Measurements from ENCODE around the gene COL4A1. TPM values are rescaled to one million over a fixed set of nuclear protein-coding genes. Genes with fewer than 3 reads are reported as not detected.

Gene COL4A1
- total RNA-seq, 1 experiment from 2014 or later = not detected

GRCh38 chr13:110270507-110270906 is 36.5 kb downstream of the COL4A1 start:
- H3K4me1 ChIP-seq (ENCODE audit: low read length) = no peaks in the 10 kb centered on the region
- no peaks in the 10 kb centered on the region for H3K79me2 ChIP-seq (ENCODE audit: low read length)
- no peaks in the 10 kb centered on the region for H3K9me3 ChIP-seq (ENCODE audit: low read length)
- H4K20me1 ChIP-seq (ENCODE audit: insufficient read depth, low read depth, low read length) = no peaks in the 10 kb centered on the region
- H2AFZ ChIP-seq (ENCODE audit: low read length) = no peak overlapping the region
- H3K4me3 ChIP-seq (ENCODE audit: low read length) = no peak overlapping the region
- H3K9ac ChIP-seq (ENCODE audit: low read length) = no peak overlapping the region
- no peaks in the 10 kb centered on the region for H3K36me3 ChIP-seq (ENCODE audit: insufficient read depth, low read length)
- no peak overlapping the region for H3K27ac ChIP-seq (ENCODE audit: low read length)
- H3K4me2 ChIP-seq (ENCODE audit: low read depth, low read length, poor library complexity, severe bottlenecking) = no peak overlapping the region
- H3K27me3 ChIP-seq (ENCODE audit: low read length) = no peaks in the 10 kb centered on the region
- DNase-seq = no peak
- no peaks in the 10 kb centered on the region for H3K9me2 ChIP-seq (replicated peaks; ENCODE audit: insufficient read depth, low read length)

DNA sequence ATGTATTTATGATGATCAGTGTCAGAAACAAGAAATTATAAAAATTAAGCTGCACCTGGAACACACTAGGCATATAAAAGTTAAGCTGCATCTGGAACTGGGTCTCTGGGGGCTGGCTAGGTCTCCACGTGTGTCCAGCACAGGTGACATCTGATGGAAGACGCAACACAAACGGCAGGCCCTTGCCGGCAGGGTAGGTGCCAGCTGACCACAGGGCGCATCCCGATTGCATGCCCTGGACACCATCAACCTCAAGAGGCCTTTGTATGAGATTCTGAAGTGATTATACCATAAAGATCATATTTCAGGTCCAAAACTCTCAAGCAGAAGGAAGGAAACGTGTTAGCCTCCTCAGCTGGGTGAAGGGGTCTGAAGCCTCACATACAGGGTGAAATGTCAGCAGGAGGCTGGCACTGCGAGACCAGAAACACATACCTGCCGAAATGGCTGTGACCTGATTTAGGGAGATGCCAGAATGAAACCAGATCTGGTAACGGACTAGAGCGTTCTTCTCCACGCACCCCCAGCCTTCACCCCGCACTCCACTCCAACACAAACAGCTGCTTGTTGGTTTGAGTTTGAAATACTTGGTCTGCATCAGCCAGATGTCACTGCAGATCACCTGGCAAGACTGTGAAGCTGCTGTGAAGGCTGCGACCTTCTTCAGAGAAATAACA is 37.3 kb downstream of the COL4A1 start:
- no peak for DNase-seq
- no peak overlapping the region for H3K4me3 ChIP-seq (ENCODE audit: low read length)

GRCh38 chr13:110268576-110269185 is 38.3 kb downstream of the COL4A1 start:
- Histone ChIP-seq H3K9ac (ENCODE audit: low read length) (no peak overlapping the region), H4K20me1 (ENCODE audit: insufficient read depth, low read depth, low read length) (no peaks in the 10 kb centered on the region), H3K4me3 (ENCODE audit: low read length) (no peak overlapping the region), H3K9me3 (ENCODE audit: low read length) (no peaks in the 10 kb centered on the region), H3K36me3 (ENCODE audit: insufficient read depth, low read length) (no peaks in the 10 kb centered on the region), H3K27ac (ENCODE audit: low read length) (no peak overlapping the region), H2AFZ (ENCODE audit: low read length) (no peak overlapping the region), H3K79me2 (ENCODE audit: low read length) (no peaks in the 10 kb centered on the region), H3K27me3 (ENCODE audit: low read length) (no peaks in the 10 kb centered on the region), H3K4me1 (ENCODE audit: low read length) (no peaks in the 10 kb centered on the region), H3K4me2 (ENCODE audit: low read depth, low read length, poor library complexity, severe bottlenecking) (no peak overlapping the region), H3K9me2 (replicated peaks; ENCODE audit: insufficient read depth, low read length) (no peaks in the 10 kb centered on the region)
- DNase-seq = no peak

More for the DNA sequence above, 37.3 kb downstream of the COL4A1 start:
- no peak overlapping the region for H2AFZ ChIP-seq (ENCODE audit: low read length)
- no peak overlapping the region for H3K9ac ChIP-seq (ENCODE audit: low read length)
- no peaks in the 10 kb centered on the region for H3K27me3 ChIP-seq (ENCODE audit: low read length)
- H3K9me2 ChIP-seq (replicated peaks; ENCODE audit: insufficient read depth, low read length) = no peaks in the 10 kb centered on the region
- H3K9me3 ChIP-seq (ENCODE audit: low read length) = no peaks in the 10 kb centered on the region
- no peaks in the 10 kb centered on the region for H3K36me3 ChIP-seq (ENCODE audit: insufficient read depth, low read length)
- H3K4me1 ChIP-seq (ENCODE audit: low read length) = no peaks in the 10 kb centered on the region
- no peak overlapping the region for H3K4me2 ChIP-seq (ENCODE audit: low read depth, low read length, poor library complexity, severe bottlenecking)
- H4K20me1 ChIP-seq (ENCODE audit: insufficient read depth, low read depth, low read length) = no peaks in the 10 kb centered on the region
- no peak overlapping the region for H3K27ac ChIP-seq (ENCODE audit: low read length)
- no peaks in the 10 kb centered on the region for H3K79me2 ChIP-seq (ENCODE audit: low read length)

DNA sequence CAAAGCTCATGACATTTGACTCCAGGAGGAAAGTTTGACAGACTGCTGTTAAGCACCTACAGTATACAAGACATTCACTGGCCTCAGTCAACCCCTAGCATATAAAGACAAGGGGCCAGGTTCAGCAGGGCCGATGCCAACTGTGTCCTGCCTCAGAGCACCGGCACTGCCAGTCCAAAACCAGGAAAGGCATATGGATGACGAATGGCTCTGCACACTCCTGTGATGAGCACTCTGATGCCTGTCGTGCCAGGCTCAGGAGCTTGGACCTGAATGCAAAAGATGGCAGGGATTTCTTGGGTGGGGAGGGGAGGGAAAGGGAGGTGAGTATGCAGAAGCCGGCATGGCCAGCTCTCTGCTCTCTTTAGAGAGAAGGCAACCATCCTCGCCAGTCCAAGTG is 38.9 kb downstream of the COL4A1 start:
- H3K9me3 ChIP-seq (ENCODE audit: low read length) = no peaks in the 10 kb centered on the region
- no peak overlapping the region for H3K4me2 ChIP-seq (ENCODE audit: low read depth, low read length, poor library complexity, severe bottlenecking)
- no peak overlapping the region for H3K27ac ChIP-seq (ENCODE audit: low read length)
- H3K4me1 ChIP-seq (ENCODE audit: low read length) = no peaks in the 10 kb centered on the region
- H3K36me3 ChIP-seq (ENCODE audit: insufficient read depth, low read length) = no peaks in the 10 kb centered on the region
- H3K79me2 ChIP-seq (ENCODE audit: low read length) = no peaks in the 10 kb centered on the region
- H2AFZ ChIP-seq (ENCODE audit: low read length) = no peak overlapping the region
- H3K9ac ChIP-seq (ENCODE audit: low read length) = no peak overlapping the region
- no peak overlapping the region for H3K4me3 ChIP-seq (ENCODE audit: low read length)
- H3K27me3 ChIP-seq (ENCODE audit: low read length) = no peaks in the 10 kb centered on the region
- H4K20me1 ChIP-seq (ENCODE audit: insufficient read depth, low read depth, low read length) = no peaks in the 10 kb centered on the region
- H3K9me2 ChIP-seq (replicated peaks; ENCODE audit: insufficient read depth, low read length) = no peaks in the 10 kb centered on the region
- DNase-seq = no peak

DNA sequence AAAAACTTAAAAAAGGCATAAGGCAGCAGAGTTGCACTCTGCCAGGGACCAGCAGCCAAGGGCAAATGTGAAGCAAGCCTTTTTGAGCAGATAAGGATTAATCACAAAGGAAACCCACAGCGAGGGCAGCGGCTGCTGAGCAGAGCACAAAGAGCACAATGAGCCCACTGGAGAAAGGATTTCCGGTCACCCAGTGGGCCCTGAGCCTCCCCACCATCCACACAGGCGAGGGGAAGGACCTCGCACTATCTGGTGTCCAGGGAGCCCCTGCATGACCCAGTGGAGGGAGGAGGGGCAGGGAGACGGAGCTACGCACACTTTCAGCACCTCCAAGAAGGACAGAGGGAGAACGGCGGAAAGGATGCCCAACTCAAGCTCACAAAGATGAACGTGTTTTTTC is 40.0 kb downstream of the COL4A1 start:
- Histone ChIP-seq H3K9me2 (replicated peaks; ENCODE audit: insufficient read depth, low read length) (no peaks in the 10 kb centered on the region), H3K9ac (ENCODE audit: low read length) (no peak overlapping the region), H3K9me3 (ENCODE audit: low read length) (no peaks in the 10 kb centered on the region), H3K4me2 (ENCODE audit: low read depth, low read length, poor library complexity, severe bottlenecking) (no peak overlapping the region), H2AFZ (ENCODE audit: low read length) (no peak overlapping the region), H3K36me3 (ENCODE audit: insufficient read depth, low read length) (no peaks in the 10 kb centered on the region), H3K79me2 (ENCODE audit: low read length) (no peaks in the 10 kb centered on the region), H3K27me3 (ENCODE audit: low read length) (no peaks in the 10 kb centered on the region), H3K4me1 (ENCODE audit: low read length) (no peaks in the 10 kb centered on the region), H4K20me1 (ENCODE audit: insufficient read depth, low read depth, low read length) (no peaks in the 10 kb centered on the region), H3K27ac (ENCODE audit: low read length) (no peak overlapping the region), H3K4me3 (ENCODE audit: low read length) (no peak overlapping the region)
- no peak for DNase-seq

- no peak overlapping the region for H3K9ac ChIP-seq (ENCODE audit: low read length)
- no peak overlapping the region for H3K27ac ChIP-seq (ENCODE audit: low read length)
- no peaks in the 10 kb centered on the region for H3K4me1 ChIP-seq (ENCODE audit: low read length)
- H3K9me3 ChIP-seq (ENCODE audit: low read length) = no peaks in the 10 kb centered on the region
- no peak for DNase-seq
- no peaks in the 10 kb centered on the region for H3K9me2 ChIP-seq (replicated peaks; ENCODE audit: insufficient read depth, low read length)
- no peaks in the 10 kb centered on the region for H3K27me3 ChIP-seq (ENCODE audit: low read length)
- H3K4me2 ChIP-seq (ENCODE audit: low read depth, low read length, poor library complexity, severe bottlenecking) = no peak overlapping the region
- H3K36me3 ChIP-seq (ENCODE audit: insufficient read depth, low read length) = no peaks in the 10 kb centered on the region
- no peaks in the 10 kb centered on the region for H4K20me1 ChIP-seq (ENCODE audit: insufficient read depth, low read depth, low read length)
- no peak overlapping the region for H3K4me3 ChIP-seq (ENCODE audit: low read length)
- no peak overlapping the region for H2AFZ ChIP-seq (ENCODE audit: low read length)
- no peaks in the 10 kb centered on the region for H3K79me2 ChIP-seq (ENCODE audit: low read length)
Measured at GRCh38 chr13:110266431-110266809, 40.5 kb downstream of the COL4A1 start.

DNA sequence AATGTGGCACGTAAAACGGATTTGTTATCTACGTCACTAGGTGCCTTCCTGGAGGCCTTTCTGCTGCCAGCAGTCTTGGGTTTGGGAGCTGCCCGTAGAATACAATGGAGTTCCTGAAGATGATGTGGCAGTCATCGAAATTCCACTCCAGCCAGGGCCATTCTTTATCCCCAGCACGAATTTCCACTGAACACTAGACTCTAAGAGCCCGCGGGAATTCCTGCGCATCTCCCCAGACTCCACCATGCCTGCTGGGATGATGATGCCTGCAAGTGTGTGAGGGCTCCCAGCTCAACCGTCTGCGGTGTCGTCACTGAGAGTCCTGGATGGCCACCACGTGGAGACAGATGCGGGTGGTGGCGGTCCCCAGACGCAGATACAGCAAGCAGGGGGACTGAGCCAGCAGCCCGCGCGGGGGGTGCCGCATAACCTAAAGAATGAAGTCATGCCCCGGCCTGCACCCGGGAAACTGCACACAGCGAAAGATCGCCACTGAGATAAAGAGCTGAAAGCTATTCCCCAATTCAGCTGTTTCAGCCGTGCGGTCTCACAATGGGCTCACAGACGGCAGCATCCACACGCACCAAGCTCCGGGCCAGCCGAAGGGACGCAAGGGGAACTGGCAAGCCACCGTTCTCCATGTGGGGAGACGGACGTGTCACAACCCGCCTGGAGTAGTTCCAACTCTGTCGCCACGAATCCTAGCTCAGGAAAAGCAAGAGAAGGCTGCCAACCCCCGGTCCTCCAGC is 41.1 kb downstream of the COL4A1 start:
- no peak overlapping the region for H3K4me3 ChIP-seq (ENCODE audit: low read length)

DNA sequence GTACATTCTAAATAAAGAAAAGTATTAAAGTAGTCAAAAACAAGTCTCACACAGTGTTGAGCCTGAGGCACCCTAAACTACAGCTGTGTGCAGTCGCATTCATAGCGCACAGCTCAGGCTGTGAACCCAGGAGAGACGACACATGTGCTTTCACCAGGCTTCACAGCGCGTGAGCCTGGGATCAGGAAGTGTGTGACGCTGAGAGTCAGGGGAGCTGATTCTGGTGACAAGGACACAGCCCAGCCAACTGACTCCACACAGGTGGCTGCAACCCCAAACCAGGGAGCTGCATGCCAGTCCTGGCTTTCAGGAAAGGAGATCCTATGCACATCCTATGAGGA is 41.6 kb downstream of the COL4A1 start:
- H4K20me1 ChIP-seq (ENCODE audit: insufficient read depth, low read depth, low read length) = no peaks in the 10 kb centered on the region
- H3K79me2 ChIP-seq (ENCODE audit: low read length) = no peaks in the 10 kb centered on the region
- no peaks in the 10 kb centered on the region for H3K36me3 ChIP-seq (ENCODE audit: insufficient read depth, low read length)
- H3K27ac ChIP-seq (ENCODE audit: low read length) = no peak overlapping the region
- no peak overlapping the region for H3K4me2 ChIP-seq (ENCODE audit: low read depth, low read length, poor library complexity, severe bottlenecking)
- no peaks in the 10 kb centered on the region for H3K27me3 ChIP-seq (ENCODE audit: low read length)
- H3K9ac ChIP-seq (ENCODE audit: low read length) = no peak overlapping the region
- H3K9me2 ChIP-seq (replicated peaks; ENCODE audit: insufficient read depth, low read length) = no peaks in the 10 kb centered on the region
- H2AFZ ChIP-seq (ENCODE audit: low read length) = no peak overlapping the region
- H3K4me3 ChIP-seq (ENCODE audit: low read length) = no peak overlapping the region
- no peaks in the 10 kb centered on the region for H3K4me1 ChIP-seq (ENCODE audit: low read length)
- H3K9me3 ChIP-seq (ENCODE audit: low read length) = no peaks in the 10 kb centered on the region
- DNase-seq = no peak

More for the DNA sequence above, 41.1 kb downstream of the COL4A1 start:
- Histone ChIP-seq H3K9me2 (replicated peaks; ENCODE audit: insufficient read depth, low read length) (no peaks in the 10 kb centered on the region), H3K4me2 (ENCODE audit: low read depth, low read length, poor library complexity, severe bottlenecking) (no peak overlapping the region), H3K79me2 (ENCODE audit: low read length) (no peaks in the 10 kb centered on the region), H3K27me3 (ENCODE audit: low read length) (no peaks in the 10 kb centered on the region), H3K4me1 (ENCODE audit: low read length) (no peaks in the 10 kb centered on the region), H3K36me3 (ENCODE audit: insufficient read depth, low read length) (no peaks in the 10 kb centered on the region), H3K9me3 (ENCODE audit: low read length) (no peaks in the 10 kb centered on the region), H3K9ac (ENCODE audit: low read length) (no peak overlapping the region), H4K20me1 (ENCODE audit: insufficient read depth, low read depth, low read length) (no peaks in the 10 kb centered on the region), H3K27ac (ENCODE audit: low read length) (no peak overlapping the region), H2AFZ (ENCODE audit: low read length) (no peak overlapping the region)
- DNase-seq = no peak

All from Karpas-422 (cell line).